Measurements from ENCODE around the gene ANKFN1.

ANKFN1 gene

DNA sequence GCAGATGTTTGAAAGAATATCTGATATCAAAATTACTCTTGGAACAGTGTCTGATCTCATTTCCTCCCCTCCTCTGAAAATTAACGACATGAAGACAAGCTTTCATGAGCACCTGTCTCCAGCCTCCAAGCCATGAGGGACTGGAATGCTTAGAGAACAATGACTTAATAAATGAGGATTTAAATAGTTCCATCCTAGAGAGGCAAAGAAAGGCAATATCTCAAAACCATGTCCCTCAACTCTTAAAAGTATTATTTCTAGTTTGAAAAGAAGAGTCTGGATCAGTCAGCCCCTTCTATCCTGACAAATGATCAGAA lies 137.5 kb downstream of the ANKFN1 start:
- no peak for FAIRE-seq

DNA sequence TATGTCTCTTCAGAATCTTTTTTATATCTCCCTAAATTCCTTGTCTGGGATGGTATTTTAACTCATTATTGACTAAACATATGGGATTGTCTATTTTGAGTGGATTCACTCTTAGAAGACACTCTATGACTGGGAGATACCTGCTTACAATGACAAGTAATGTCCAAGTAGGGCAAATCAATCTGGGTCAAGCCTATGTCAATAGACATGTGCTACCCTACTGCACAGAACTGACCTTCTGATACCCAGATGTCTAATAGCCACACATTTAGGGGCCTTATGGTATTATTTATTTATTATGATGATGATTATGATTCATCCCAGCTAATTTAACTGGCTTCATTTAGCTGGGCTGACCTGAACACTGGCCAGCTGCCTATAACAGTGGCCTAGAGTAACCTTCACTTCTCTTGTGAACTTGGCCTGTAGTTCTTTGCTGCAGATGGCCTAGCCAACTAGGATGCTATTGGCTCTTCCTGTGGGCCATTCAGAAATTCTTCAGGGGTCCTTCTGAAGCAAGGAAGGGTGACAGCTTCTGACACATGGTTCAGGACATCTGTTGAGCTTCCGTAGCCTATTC lies 138.0 kb downstream of the ANKFN1 start:
- FAIRE-seq, result no peak

DNA sequence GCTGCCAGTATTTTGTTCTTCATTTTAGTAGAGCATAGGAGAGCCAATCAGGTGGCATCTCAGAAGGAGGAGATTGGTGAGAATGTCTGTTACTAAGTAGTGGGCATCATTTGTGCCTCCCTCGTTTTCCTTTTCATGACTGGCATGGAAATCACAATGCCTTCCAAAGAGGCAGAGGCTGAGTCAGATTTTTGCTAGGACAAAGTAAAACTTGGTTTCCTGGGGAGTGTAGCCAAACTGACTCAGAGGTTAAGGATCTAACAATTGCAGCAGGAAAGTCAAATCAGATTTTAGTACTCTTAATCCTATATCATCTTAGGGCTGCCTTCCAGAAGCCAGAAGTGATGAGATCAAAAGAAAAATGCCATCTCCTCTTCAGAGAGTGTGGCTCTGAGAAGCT lies 138.7 kb downstream of the ANKFN1 start:
- FAIRE-seq, result no peak

DNA sequence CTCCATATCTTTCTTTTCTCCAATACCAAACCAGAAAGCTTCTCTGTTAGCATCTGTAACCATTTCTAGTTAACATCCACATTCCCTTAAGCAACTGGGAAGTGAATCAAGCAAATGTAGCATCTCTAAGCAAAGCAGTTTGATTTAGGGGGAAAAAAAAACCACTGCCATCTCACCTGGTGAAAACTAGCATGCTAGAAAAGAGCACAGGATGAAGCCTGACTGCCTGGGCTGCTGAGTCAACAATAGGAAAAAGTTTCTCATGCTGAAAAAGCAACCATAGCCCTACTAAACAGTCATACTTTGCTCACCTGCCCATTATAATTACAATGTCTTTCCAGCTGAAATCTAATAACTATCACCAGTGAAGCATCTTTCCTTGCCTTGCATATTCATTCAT lies 139.3 kb downstream of the ANKFN1 start:
- no peak for FAIRE-seq

DNA sequence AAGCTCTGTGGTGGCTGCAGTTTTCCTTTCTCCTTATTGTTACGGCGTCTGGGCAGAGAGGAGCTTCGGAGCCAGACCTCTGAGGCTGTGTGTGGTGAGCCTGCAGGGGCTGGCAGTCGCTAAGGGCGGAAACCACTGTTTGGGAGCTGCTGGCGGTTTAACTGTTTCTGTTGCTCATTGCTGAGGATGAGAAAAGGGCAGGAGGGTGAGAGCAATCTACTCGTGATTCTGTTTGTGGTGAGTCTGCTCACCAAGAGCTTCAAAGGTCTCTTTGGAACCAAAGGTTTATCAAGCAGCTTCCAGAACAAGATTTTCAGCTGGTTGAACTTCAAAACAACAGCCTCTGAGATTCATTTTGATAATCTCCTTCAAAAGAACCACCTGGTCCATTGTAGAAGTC lies 143.9 kb downstream of the ANKFN1 start:
- FAIRE-seq, result no peak

DNA sequence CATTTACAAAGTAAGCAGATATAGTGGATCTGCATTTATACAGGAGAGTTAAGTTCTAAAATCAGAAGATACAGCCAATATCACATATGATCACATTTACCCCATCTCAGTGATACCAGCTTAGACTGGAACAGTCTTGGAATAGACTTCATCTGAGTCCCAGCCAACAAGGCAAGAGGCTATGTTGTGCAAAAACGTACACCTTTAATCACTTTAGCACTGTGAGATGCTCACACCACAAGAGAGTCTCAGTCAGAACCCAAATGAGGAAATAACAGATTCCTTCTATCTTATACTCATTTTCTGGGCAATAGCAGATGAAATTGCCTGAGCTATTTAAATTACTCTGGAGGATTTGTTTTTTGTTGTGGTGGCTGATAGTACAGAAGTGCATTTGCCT lies 145.6 kb downstream of the ANKFN1 start:
- no peak for FAIRE-seq

DNA sequence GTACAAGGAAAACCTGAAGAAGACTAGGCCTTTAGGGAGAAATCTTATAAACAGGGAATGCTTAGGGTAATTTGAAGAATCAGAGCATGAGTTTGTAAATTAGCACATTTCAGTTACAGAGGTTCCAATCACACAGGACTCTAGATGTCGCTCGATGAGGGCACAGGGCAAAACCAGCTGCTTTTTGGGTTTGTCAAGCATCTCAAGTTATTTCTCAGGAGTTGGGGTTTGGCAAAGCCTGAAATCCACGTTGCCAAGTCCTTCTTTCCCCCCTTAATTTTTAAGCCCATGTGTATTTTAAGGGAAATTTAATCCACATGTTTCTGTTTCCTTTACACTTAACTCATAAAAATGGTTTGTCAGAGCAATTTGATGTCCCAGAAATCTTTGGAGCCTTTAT lies 146.9 kb downstream of the ANKFN1 start:
- no peak for FAIRE-seq

DNA sequence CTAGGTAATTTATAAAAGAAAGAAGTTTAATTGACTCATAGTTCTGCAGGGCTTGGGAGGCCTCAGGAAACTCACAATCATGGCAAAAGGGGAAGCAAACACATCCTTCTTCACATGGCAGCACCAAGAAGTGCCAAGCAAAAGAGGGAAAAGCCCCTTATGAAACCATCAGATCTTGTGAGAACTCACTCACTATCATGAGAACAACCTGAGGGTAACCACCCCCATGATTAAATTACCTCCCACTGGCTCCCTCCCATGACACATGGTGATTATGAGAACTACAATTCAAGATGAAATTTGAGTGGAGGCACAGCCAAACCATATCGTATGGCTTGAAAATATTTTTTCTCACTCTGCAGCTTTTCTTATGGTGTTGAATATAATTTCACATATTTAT lies 151.7 kb downstream of the ANKFN1 start:
- no peak for FAIRE-seq

DNA sequence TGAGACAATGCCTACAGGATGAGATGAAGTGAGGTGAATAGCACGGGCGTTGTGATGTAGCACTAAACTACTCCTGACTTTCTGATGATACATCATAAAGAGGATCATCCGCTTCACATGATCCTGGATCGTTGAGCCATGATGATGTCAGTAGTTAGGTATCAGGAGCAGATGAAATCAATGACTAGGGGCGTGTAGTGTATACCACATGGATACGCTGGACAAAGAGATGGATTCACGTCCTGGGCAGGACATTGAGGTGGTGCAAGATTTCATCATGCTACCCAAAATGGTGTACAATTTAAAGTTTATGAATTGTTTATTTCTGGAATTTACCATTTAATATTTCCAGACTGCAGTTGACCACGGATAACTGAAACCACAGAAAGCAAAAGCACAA lies 156.6 kb downstream of the ANKFN1 start:
- no peak for FAIRE-seq

DNA sequence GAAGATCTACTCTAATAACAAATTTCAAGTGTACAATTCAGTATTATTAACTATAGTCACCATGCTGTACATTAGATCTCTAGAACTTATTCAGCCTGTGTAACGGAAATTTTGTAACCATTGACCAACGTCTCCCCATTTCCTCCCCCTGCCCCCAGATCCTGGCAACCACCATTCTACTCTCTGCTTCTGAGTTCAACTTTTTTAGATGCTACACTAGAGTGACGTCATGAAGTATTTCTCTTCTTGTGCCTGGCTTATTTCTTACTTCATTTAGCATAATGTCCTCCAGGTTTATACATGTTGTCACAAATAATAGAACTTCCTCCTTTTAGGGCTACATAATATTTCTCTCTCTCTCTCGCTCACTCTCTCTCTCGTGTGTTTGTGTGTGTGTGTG lies 157.5 kb downstream of the ANKFN1 start:
- FAIRE-seq, result no peak

DNA sequence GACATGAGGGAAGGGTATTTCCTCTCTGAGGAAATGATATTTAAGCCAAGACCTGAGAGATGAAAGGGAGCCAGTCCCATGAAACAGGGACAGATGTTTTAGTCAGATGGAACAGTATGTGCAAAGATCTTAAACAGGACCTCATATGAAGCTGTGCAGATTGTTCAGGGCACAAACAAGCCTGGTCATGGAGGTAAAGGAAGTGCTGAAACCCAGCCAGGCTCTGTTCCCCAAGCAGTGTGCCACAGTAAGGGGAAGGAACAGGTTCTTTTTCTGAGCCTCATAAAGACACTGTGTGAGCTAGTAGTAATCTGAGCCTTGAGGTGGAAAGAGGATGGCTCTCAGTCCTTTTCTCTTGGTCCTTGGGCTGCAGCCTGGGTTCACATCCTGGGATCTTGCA lies 159.9 kb downstream of the ANKFN1 start:
- FAIRE-seq, result no peak

DNA sequence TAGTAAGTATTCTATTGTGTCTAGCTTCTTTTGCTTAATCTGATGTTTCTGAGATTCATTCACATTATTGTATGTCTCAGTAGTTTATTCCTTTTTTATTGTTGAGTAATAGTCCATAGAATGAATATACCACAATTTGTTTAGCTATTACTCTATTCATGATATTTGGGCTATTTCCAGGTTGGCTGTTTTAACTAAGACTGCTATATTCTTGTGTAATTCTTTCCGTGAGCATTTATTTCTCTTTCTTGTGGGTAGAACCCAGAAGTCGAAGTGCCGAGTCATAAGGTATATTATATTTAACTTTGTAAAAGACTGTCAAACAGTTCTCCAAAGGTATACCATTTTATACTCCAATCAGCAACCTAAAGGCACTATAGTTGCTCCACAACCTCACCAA lies 160.8 kb downstream of the ANKFN1 start:
- FAIRE-seq, result no peak

DNA sequence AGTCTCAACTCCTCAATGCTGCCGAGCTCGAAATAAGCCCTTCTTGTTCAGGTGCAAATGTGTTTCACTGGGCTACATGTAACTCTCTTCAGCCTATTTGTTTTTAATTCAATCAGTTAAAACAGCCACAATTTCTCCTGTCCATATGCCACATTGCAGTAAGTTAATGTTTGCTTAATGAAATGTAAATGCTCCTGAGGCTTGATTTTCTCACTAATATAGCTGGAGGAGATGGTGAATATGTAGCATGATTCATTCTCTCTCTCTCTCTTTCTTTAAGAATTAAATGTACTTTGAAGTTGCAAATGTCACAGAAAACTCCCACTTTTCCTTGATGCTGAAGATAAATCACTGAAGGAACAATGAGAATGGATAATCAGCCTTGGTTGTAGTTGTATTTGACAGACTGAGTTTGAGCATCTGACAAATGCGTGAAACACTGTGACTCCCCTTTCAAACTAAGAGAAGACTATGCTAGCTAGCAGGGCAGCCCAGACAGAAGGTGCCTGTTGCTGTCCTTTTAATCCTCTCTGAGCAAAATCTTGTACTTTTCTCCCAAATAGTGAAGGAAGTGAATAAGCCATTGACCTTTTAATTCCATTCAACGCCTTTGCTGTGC lies 161.8 kb downstream of the ANKFN1 start:
- FAIRE-seq, result no peak

DNA sequence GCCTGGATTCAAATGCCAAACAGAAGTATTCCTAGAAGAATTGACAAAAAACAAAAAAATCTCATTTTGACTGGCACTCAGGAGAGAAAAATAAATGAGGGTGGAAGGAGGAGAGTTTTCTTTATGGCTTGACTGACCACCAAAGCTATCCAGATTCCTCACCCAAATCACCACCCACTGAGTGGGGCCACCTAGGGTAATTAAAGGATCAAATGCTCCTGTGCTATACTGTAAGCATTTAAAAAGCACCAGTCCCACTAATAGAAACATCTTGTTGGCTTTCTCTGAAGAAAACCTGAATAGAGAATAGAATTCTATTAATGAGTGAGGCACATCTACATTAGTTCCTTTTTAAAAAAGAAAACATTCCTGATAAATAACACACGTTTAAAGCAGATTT lies 163.3 kb downstream of the ANKFN1 start:
- FAIRE-seq, result no peak

DNA sequence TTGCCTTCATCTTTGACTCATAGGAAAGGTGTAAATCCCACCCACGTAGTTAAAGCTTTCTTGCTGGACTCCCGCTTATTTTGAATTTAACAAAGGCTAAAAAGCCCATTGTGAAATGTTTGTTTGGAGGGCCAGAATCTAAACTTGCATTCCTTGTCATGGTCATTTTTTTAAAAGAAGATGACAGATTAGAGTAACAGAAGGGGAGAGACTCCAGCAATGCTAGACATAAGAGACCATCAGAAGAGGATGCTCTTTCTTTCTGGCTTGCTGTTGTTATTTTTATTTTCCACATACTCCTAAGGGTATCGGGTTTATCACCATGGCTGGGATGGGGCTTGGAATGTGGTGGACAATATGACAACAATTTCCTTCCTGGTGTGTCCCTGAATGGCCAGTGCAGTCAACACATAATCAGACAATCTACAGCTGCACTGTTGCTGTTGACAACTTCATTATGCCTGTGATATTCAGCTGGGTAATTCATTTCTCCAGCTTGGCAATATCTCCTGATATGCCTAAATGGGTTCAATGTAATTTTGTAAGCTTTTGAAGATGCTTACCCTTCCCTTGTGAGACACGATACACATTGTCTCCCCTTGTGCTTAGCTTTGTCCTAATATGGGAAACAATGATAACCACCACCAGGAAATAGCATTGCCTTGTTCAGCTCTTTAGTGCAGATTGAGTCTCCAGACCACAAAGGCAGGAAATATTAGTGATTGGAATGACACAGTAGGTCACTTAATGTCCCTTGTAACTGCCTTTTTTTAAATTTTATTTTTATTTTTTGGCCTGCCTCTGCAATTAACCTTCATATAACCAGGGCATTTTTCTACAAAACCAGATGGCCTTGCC lies 164.3 kb downstream of the ANKFN1 start:
- FAIRE-seq, result no peak

DNA sequence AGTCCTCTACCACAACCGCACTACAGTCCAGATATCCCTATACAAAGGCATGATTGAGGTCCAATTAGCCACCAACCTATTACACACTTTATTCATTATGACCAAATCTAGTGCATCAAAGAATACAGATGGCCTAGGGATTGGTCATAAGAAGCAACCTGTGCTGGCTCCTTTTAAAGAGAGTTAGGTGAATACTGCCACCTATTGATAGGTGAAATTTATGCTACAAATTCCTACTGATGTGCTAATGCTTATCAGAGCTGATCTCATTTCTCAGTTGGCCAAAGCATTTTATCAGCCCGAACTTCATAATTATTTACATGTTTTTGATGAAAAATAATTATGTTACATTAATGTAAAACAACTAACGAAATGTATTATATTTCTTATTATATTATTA lies 166.3 kb downstream of the ANKFN1 start:
- no peak for FAIRE-seq

DNA sequence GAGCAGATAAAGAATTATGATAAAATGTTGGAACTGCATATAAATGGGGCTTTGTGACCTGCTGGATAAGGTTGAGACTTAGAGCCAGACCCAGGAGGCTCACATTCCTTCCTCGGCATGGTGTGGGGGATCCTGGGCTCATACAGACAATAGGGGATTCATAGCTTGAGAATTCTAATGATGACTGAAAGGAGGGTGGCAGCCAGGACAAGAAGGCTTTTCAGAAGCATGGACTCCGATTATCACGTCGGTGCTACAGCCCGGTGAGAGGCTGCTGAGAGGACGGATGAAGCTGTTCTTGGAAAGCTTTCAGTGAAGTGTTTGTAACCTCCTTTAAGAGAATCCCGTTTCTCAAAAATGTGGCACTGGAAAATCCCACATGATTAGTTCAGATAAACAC lies 167.2 kb downstream of the ANKFN1 start:
- FAIRE-seq, result no peak

DNA sequence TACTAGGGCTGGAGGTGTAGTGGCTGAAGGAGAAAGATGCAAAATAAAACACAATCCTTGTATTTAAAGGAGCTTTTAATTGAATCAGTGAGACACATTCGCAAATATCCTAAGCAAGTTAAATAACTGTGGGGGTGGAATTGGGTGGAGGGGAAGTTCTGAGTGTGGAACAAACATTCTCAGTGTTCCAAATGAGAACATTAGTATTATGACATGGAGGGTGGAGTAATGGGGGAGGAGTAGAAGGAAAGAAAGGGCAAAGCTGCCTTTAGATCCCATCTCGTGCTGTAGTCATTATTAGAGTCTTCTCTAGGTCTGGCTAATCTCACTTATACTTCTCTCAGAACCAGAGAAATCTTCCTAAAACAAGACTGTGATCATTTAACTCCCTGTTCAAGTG lies 169.7 kb downstream of the ANKFN1 start:
- no peak for FAIRE-seq

DNA sequence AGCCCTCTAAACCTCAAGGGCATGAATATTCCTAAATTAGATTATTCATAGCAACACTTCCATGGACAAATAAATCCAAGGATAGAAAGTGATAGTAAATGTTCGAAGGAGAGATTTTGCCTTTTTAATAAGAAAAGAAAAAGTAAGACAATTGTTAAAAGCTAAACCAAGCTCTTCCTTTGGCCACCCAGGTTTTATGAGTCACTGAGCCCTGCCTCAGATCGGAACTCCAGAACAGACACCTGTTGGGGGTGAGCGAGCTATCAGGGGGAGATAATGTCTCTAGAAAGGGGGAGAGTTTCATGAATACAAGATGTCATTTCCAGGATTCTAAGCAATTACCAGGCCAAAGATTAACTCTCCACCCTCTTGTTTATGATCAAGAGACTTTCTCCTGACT lies 171.4 kb downstream of the ANKFN1 start:
- no peak for FAIRE-seq

DNA sequence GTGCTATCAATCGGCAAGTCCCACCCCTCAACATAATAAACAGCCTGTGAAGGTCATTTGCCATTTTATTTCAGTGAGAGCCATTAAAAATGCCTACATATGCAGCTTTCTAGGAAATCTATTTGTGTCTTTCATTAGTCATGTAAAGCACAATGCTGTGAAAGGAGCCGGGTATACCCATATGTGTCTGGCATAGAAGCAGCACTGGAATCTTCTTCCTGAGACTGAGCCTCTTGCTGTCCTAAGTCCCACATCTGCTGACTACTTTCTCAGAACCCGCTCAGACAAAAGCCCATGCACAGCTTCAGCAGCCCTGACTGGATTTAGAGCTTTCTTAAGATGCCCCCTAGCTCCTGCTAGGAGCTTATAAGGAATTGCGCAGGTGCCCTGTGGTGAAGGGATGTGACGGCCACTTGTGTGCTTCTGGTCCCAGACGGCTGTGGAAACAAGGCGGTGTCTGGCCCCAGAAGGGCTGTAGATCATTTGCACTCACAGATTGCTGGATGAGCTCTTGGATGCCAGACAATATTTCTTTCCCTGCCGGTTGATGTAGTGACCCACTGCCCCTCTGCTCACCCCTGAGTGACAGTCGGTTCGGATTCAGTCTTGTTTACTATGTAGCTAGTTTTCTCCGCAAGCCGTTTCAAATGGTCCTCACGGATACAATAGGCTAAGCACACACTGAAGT lies 172.2 kb downstream of the ANKFN1 start:
- no peak for FAIRE-seq

DNA sequence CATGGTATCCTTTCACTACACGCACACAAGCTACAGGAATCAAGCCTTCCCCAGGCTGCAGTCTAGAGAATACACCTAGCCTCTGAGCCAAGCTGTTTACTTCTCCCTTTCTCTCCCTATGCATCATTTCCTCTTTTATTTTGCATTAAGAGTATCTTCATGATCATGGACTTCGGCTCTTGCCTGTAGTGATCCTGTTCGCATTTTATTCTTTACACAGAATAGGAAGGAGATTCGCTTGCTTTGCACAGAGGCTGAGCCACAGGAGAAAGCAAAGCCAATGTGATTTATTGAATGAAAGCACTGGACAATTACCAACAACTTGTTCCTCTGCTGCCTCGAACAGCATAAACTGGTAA lies 172.7 kb downstream of the ANKFN1 start:
- FAIRE-seq, result no peak

DNA sequence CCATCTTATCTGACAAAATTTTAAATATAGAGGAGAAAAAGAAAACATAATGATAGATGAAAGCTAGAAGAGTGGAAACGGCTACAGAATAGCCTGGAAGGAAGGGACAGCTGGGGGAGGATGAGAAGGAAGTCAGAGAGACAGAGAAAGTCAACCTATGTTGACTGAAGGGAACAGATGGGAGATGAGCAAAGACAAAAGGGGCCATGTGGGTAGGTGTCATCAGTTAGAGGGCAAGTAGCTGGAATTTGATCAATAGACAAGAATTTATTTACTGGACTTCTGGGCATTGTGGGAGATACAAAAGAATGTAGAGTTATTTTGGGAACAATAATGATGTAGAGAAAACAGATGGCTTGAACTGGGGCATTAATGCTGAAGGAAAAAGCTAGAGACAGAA lies 194.4 kb downstream of the ANKFN1 start:
- no peak for FAIRE-seq

DNA sequence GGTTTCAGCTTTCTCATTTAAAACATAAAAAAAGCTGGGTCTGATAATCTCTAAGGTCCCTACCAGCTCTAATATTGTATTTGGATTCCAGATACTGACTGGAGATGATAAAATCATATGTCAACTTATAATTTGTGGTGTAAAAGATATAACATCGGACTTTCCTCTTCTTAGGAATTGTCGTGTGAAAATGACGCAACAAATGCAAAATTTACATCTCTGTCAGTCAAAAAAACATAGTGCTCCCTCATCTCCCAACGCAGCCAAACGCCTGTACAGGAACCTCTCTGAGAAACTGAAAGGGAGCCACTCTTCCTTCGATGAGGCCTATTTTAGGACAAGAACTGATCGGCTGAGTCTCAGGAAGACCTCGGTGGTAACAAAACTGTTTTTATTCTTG lies 197.3 kb downstream of the ANKFN1 start:
- no peak for FAIRE-seq

DNA sequence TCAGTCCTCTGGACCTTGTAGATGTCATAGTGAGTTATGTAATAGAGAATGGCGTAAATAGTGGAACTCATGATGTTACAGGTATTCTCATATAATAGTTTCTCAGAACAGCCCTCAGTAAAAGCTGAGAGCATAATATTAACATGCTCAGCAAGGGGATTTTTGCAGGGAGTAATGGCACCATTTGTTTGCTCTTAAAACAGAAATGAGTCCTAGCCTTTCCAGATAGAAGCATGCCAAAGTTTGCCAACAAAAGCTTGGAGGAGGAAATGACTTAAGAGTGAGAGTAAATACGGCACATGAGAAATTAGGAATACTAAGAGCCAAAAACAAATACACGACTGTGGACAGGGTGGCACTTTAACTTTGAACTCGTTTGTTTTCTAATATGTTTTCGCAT lies 198.4 kb downstream of the ANKFN1 start:
- FAIRE-seq, result no peak
